Gastrocnemius medialis (tissue), 4 donors: ENCODE measurements around the gene SMARCAL1. TPM values are rescaled to one million over a fixed set of nuclear protein-coding genes. Genes with fewer than 3 reads are reported as not detected.

ENCODE experiments used
- ATAC-seq, 2 donors: fragments of 150-250 bp; one replicate each; pipeline ENCODE4 v1.9.1; 2016
- DNase-seq, 2 donors: peaks; one replicate each; pipeline ENCODE4 v3.0.0-alpha.2; 2019
- H3K27ac ChIP-seq, 4 donors: fragments of 200-600 bp; sonication (generic); 1 replicate in 1 of 4; 2 replicates in 3 of 4; pipeline ENCODE4 v1.5.1; 2016 to 2018; ENCODE audit warnings: mild to moderate bottlenecking in 2 of 4, moderate library complexity in 1 of 4
- H3K27me3 ChIP-seq, 3 donors: fragments of 200-600 bp; sonication (generic) in 2 of 3; 1 replicate in 1 of 3; 2 replicates in 2 of 3; pipeline versions ENCODE4 v1.5.1 to v1.6.0; 2016 to 2019; ENCODE audit warnings: mild to moderate bottlenecking in 1 of 3, moderate library complexity in 1 of 3
- H3K36me3 ChIP-seq, 2 donors: fragments of 200-600 bp; sonication (generic) in 1 of 2; one replicate each; pipeline ENCODE4 v1.5.1; 2017 to 2018
- H3K4me1 ChIP-seq, 2 donors: fragments of 200-600 bp; sonication (generic) in 1 of 2; one replicate each; pipeline ENCODE4 v1.5.1; 2016 to 2017; ENCODE audit warnings: mild to moderate bottlenecking in 2 of 2
- H3K4me3 ChIP-seq, 4 donors: fragments of 200-600 bp; sonication (generic) in 3 of 4; 1 replicate in 1 of 4; 2 replicates in 3 of 4; pipeline ENCODE4 v1.5.1; 2016 to 2019; ENCODE audit warnings: mild to moderate bottlenecking in 2 of 4
- H3K9me3 ChIP-seq, 3 donors: fragments of 200-600 bp; sonication (generic) in 2 of 3; 1 replicate in 1 of 3; 2 replicates in 2 of 3; pipeline ENCODE4 v1.5.1; 2016 to 2019
- POLR2A ChIP-seq, 2 donors: fragments of 450-650 bp; IDR thresholded peaks; one replicate each; pipeline ENCODE4 v1.6.1; 2017; ENCODE audit warnings: antibody characterized with exemption in 2 of 2, mild to moderate bottlenecking in 2 of 2, moderate library complexity in 2 of 2
- in situ Hi-C, 4 donors: fragments of 200-750 bp; cut with MboI; loops; one replicate each; pipeline versions ENCODE4 v1.15.0 to v1.8.0; 2017; ENCODE audit warnings: low sequenced_read_pairs in 4 of 4
- intact Hi-C: fragments of 100-400 bp; cut with DNase I; formaldehyde crosslinking; loops from one replicate; pipeline ENCODE4 v1.15.1; 2023; ENCODE audit warnings: low total_unique reads
- total RNA-seq, 4 donors: library from RNA; depleted of rRNA; stranded (reverse); fragments of >200 nt; gene quantifications; one replicate each; pipeline versions ENCODE4 v1.1.0 to v1.2.3, GENCODE V29; 2016
- TF ChIP-seq, protein P1 (sequence below), 5 experiments: fragments of 450-650 bp in 3 of 5; fragments of 200-600 bp in 2 of 5; sonication (generic) in 2 of 5; IDR thresholded peaks in 4 of 5; conservative IDR thresholded peaks in 1 of 5; 1 replicate in 4 of 5; 2 replicates in 1 of 5; pipeline ENCODE4 v1.5.1; 2016 to 2019; ENCODE audit warnings: antibody characterized with exemption in 5 of 5, mild to moderate bottlenecking in 3 of 5, moderate library complexity in 3 of 5

The SMARCAL1 gene
- total RNA-seq, 4 donors from 2014 or later, result 5.8 to 20.7 (median 7.8) TPM

- no peaks in the 10 kb centered on the region for H3K36me3 ChIP-seq
- no peaks in the 10 kb centered on the region for H3K9me3 ChIP-seq
- no peaks in the 10 kb centered on the region for H3K27me3 ChIP-seq
- DNase-seq (no peak), ATAC-seq (no peak)
- intact Hi-C loops (no loop called here), in situ Hi-C loops (no loop called here)
- peaks cover 9 to 10% of the 10 kb centered on the region in 2 donors for H3K4me1 ChIP-seq
- H3K27ac ChIP-seq, result no peak overlapping the region
- TF ChIP-seq, protein P1, sequence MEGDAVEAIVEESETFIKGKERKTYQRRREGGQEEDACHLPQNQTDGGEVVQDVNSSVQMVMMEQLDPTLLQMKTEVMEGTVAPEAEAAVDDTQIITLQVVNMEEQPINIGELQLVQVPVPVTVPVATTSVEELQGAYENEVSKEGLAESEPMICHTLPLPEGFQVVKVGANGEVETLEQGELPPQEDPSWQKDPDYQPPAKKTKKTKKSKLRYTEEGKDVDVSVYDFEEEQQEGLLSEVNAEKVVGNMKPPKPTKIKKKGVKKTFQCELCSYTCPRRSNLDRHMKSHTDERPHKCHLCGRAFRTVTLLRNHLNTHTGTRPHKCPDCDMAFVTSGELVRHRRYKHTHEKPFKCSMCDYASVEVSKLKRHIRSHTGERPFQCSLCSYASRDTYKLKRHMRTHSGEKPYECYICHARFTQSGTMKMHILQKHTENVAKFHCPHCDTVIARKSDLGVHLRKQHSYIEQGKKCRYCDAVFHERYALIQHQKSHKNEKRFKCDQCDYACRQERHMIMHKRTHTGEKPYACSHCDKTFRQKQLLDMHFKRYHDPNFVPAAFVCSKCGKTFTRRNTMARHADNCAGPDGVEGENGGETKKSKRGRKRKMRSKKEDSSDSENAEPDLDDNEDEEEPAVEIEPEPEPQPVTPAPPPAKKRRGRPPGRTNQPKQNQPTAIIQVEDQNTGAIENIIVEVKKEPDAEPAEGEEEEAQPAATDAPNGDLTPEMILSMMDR (IDR thresholded peaks at IDR 0.05 in 4 of 5, conservative IDR thresholded peaks at IDR 0.05 in 1 of 5), result no peak
- no peak for TF ChIP-seq POLR2A (IDR thresholded peaks at IDR 0.05)
- H3K4me3 ChIP-seq, result no peak overlapping the region
These were observed 81.0 kb downstream of the SMARCAL1 start for GRCh38 chr2:216493334-216493685.

GRCh38 chr2:216495656-216496055 lies 83.4 kb downstream of the SMARCAL1 start:
- H3K27ac ChIP-seq, result no peak overlapping the region
- peaks cover 23% of the 10 kb centered on the region in 2 donors for H3K4me1 ChIP-seq
- ATAC-seq, result no peak
- no peak for TF ChIP-seq POLR2A (IDR thresholded peaks at IDR 0.05)
- TF ChIP-seq, protein P1 (IDR thresholded peaks at IDR 0.05 in 4 of 5, conservative IDR thresholded peaks at IDR 0.05 in 1 of 5), result no peak
- H3K27me3 ChIP-seq, result no peaks in the 10 kb centered on the region
- no peak for DNase-seq
- intact Hi-C loops (no loop called here), in situ Hi-C loops (no loop called here)
- H3K4me3 ChIP-seq, result no peak overlapping the region
- H3K9me3 ChIP-seq, result no peaks in the 10 kb centered on the region
- peaks cover 2 to 13% of the 10 kb centered on the region in 2 donors for H3K36me3 ChIP-seq

DNA sequence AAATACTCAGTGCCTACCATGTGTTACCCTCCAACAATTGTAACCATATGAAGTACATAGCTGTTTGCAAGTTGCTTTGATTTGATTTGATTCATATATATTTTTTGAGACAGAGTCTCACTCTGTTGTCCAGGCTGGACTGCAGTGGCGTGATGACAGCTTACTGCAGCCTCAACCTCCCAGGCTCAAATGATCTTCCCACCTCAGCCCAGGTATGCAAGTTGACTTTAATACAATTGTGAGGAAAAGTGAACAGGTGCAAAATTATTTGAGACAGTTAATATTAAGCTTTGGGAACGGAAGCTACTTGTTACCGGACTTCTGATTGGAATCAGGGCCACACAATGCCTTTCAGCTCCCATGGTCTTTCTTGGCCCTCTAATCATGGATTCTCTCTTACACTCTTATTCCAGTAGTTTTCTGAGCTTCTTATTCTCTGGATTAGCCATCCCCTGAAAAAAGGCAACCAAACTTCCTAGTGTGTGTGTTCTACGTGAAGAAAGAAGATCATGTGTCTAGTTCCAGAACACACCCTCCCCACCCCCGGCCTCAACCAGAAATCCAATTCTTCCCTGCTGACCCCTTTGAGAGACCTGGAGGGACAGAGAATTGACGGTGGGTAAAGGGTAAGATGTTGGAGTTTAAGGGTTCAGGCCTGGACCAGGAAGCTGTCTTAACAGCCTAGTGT lies 85.2 kb downstream of the SMARCAL1 start:
- Histone ChIP-seq H3K27ac (peak overlapping the region; percentile 81 to 89 (median 84)), H3K36me3 (peaks cover 7 to 31% of the 10 kb centered on the region in 2 donors), H3K4me1 (peaks cover 26% of the 10 kb centered on the region in 2 donors), H3K4me3 (peak overlapping the region; percentile 70 to 90 (median 80)), H3K9me3 (no peaks in the 10 kb centered on the region), H3K27me3 (no peaks in the 10 kb centered on the region)
- in situ Hi-C loops, result no loop called here
- intact Hi-C loops, result loop anchor here (1.0 kb wide), 1 partner anchor 85 kb away; the partner anchor contains the start of gene SMARCAL1
- no peak for DNase-seq
- TF ChIP-seq POLR2A (IDR thresholded peaks at IDR 0.05), result no peak
- TF ChIP-seq, protein P1 (IDR thresholded peaks at IDR 0.05 in 4 of 5, conservative IDR thresholded peaks at IDR 0.05 in 1 of 5), result no peak
- no peak for ATAC-seq

GRCh38 chr2:216498070-216498378 lies 85.7 kb downstream of the SMARCAL1 start:
- Histone ChIP-seq H3K4me1 (peaks cover 26% of the 10 kb centered on the region in 2 donors), H3K9me3 (no peaks in the 10 kb centered on the region), H3K4me3 (peak overlapping the region; percentile 70 to 90 (median 80)), H3K36me3 (peaks cover 7 to 36% of the 10 kb centered on the region in 2 donors), H3K27me3 (no peaks in the 10 kb centered on the region), H3K27ac (peak overlapping the region; percentile 81 to 89 (median 84))
- in situ Hi-C loops (no loop called here), intact Hi-C loops (loop anchor here (1.0 kb wide), 1 partner anchor 86 kb away; the partner anchor contains the start of gene SMARCAL1)
- ATAC-seq (no peak), DNase-seq (no peak)
- TF ChIP-seq POLR2A (IDR thresholded peaks at IDR 0.05), result no peak
- TF ChIP-seq, protein P1 (IDR thresholded peaks at IDR 0.05 in 4 of 5, conservative IDR thresholded peaks at IDR 0.05 in 1 of 5), result no peak
